GM23248 (cell line): ENCODE results near the gene PSMD13.

Experiments
- EZH2 ChIP-seq: fragments of 200-600 bp; sonication (generic); IDR thresholded peaks from 2 replicates; pipeline ENCODE4 v1.6.1; 2018; ENCODE audit warnings: antibody characterized with exemption, mild to moderate bottlenecking; ENCODE audit not compliant: insufficient read depth, poor library complexity, severe bottlenecking
- EZH2phosphoT487 ChIP-seq: fragments of 200-600 bp; sonication (generic); IDR thresholded peaks from 2 replicates; pipeline ENCODE4 v1.6.1; 2018; ENCODE audit warnings: antibody characterized with exemption, moderate library complexity, mild to moderate bottlenecking, low read depth; ENCODE audit not compliant: insufficient read depth

GRCh38 chr11:297586-298405, 61.0 kb downstream of the PSMD13 start:
- TF ChIP-seq EZH2 = no peak
- no peak for TF ChIP-seq EZH2phosphoT487
